Activated CD4-positive, alpha-beta T cell treated with anti-CD3 and anti-CD28 coated beads, Interleukin-2, Interleukin-4, amounts not matched to agents 100 ng/mL and 50 ng/mL, durations not matched to agents 16 hours and 8 hours (primary cell): ENCODE measurements around the gene ZNF74.
"Not testable (repeated sequence)": the region's sequence is repeated elsewhere in the genome, so short reads cannot be mapped to it uniquely, and the experiment has no call there.

ENCODE experiments used
- DNase-seq: peaks from one replicate; pipeline ENCODE4 v3.0.0-alpha.2; 2020; ENCODE audit warnings: low spot score

Gene ZNF74

GRCh38 chr22:20400606-20401375, 6.8 kb downstream of the ZNF74 start:
- no peak for DNase-seq

GRCh38 chr22:20401376-20402014, 7.5 kb downstream of the ZNF74 start:
- DNase-seq: no peak

GRCh38 chr22:20402960-20403778, 9.2 kb downstream of the ZNF74 start:
- DNase-seq: no peak

- DNase-seq: no peak
Observed at GRCh38 chr22:20403779-20404140, 9.8 kb downstream of the ZNF74 start.

- DNase-seq: no peak
Observed at GRCh38 chr22:20404881-20405280, 10.9 kb downstream of the ZNF74 start.

- DNase-seq: no peak
Observed at GRCh38 chr22:20405291-20405930, 11.5 kb downstream of the ZNF74 start.

GRCh38 chr22:20405931-20406685, 12.2 kb downstream of the ZNF74 start:
- no peak for DNase-seq

GRCh38 chr22:20406686-20407408, 12.9 kb downstream of the ZNF74 start:
- DNase-seq: no peak

- no peak for DNase-seq
Observed at GRCh38 chr22:20407829-20408228, 13.9 kb downstream of the ZNF74 start.

GRCh38 chr22:20408891-20409290, 14.9 kb downstream of the ZNF74 start:
- DNase-seq: no peak

GRCh38 chr22:20409385-20409784, 15.4 kb downstream of the ZNF74 start:
- not testable (repeated sequence) for DNase-seq

- DNase-seq: no peak
Observed at GRCh38 chr22:20412474-20413216, 18.7 kb downstream of the ZNF74 start.

GRCh38 chr22:20413217-20414058, 19.5 kb downstream of the ZNF74 start:
- no peak for DNase-seq

GRCh38 chr22:20414059-20414440, 20.1 kb downstream of the ZNF74 start:
- DNase-seq: no peak

GRCh38 chr22:20414450-20414849, 20.5 kb downstream of the ZNF74 start:
- DNase-seq: no peak

- not testable (repeated sequence) for DNase-seq
Observed at GRCh38 chr22:20415241-20415640, 21.3 kb downstream of the ZNF74 start.

- DNase-seq: not testable (repeated sequence)
Observed at GRCh38 chr22:20415699-20416098, 21.7 kb downstream of the ZNF74 start.

GRCh38 chr22:20418211-20418788, 24.3 kb downstream of the ZNF74 start:
- DNase-seq: peak; percentile 65

- DNase-seq: no peak
Observed at GRCh38 chr22:20419664-20419951, 25.7 kb downstream of the ZNF74 start.
